ENCODE measurements around the gene WEE2.
"Not testable (repeated sequence)": the region's sequence is repeated elsewhere in the genome, so short reads cannot be mapped to it uniquely, and the experiment has no call there.

DNA sequence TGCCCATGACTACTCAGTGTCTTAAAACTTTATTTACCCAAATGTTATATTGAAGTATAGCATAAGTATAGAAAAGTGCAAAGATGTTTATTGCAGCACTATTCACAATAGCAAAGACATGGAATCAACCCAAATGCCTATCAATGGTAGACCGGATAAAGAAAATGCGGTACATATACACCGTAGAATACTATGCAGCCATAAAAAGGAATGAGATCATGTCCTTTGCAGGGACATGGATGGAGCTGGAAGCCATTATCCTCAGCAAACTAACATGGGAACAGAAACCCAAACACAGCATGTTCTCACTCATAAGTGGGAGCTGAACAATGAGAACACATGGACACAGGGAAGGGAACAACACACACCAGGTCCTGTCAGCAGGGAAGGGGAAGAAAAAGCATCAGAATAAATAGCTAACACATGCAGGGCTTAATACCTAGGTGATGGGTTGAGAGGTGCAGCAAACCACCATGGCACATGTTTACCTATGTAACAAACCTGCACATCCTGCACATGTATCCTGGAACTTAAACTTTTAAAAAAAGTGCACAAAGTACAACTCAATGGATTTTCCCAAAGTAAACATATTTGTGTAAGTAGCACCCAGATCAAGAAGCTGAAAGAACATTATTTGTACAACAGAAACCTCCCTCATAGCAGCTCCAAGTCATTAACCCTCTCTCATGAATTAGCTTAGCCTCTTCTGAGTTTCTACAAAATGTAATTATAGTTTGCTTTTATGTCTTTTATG is 18.9 kb upstream of the WEE2 start:
- TF ChIP-seq, protein P1, sequence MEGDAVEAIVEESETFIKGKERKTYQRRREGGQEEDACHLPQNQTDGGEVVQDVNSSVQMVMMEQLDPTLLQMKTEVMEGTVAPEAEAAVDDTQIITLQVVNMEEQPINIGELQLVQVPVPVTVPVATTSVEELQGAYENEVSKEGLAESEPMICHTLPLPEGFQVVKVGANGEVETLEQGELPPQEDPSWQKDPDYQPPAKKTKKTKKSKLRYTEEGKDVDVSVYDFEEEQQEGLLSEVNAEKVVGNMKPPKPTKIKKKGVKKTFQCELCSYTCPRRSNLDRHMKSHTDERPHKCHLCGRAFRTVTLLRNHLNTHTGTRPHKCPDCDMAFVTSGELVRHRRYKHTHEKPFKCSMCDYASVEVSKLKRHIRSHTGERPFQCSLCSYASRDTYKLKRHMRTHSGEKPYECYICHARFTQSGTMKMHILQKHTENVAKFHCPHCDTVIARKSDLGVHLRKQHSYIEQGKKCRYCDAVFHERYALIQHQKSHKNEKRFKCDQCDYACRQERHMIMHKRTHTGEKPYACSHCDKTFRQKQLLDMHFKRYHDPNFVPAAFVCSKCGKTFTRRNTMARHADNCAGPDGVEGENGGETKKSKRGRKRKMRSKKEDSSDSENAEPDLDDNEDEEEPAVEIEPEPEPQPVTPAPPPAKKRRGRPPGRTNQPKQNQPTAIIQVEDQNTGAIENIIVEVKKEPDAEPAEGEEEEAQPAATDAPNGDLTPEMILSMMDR (IDR thresholded peaks at IDR 0.05) = not testable (repeated sequence)
- TF ChIP-seq POLR2AphosphoS5 (IDR thresholded peaks at IDR 0.05) = not testable (repeated sequence)
